HepG2 (cell line): ENCODE data around the gene DGCR8. TPM values are rescaled to one million over a fixed set of nuclear protein-coding genes. Genes with fewer than 3 reads are reported as not detected.
A peak's percentile ranks its signal among the peaks of the same experiment; 100 is the strongest.

Experiments
- DR1 ChIP-seq: sonication (generic); formaldehyde crosslinking; IDR thresholded peaks from 2 replicates; pipeline ENCODE4 v1.8.0; 2021; ENCODE audit warnings: mild to moderate bottlenecking, missing genetic modification reagents, inconsistent platforms
- FIP1L1 ChIP-seq: fragments of 200-400 bp; formaldehyde crosslinking; IDR thresholded peaks from 2 replicates; pipeline ENCODE4 v1.6.1; 2018; ENCODE audit warnings: low read depth, mild to moderate bottlenecking, low read length, moderate library complexity, borderline replicate concordance; ENCODE audit not compliant: insufficient read depth
- FOXP4 ChIP-seq: sonication (generic); formaldehyde crosslinking; IDR thresholded peaks from 2 replicates; pipeline ENCODE4 v1.4.0; 2020; ENCODE audit warnings: missing genetic modification reagents
- GATAD1 ChIP-seq: IDR thresholded peaks from 2 replicates; pipeline ENCODE4 v1.6.1; 2016; ENCODE audit warnings: missing genetic modification reagents, missing compliant biosample characterization
- HES4 ChIP-seq: sonication (generic); formaldehyde crosslinking; IDR thresholded peaks from 2 replicates; pipeline ENCODE4 v1.9.0; 2021; ENCODE audit warnings: mild to moderate bottlenecking, missing genetic modification reagents, borderline replicate concordance
- HNF4G ChIP-seq, 2 experiments: sonication (generic) in 1 of 2; formaldehyde crosslinking in 1 of 2; IDR thresholded peaks; 2 replicates each; pipeline versions ENCODE4 v1.4.0 to v1.6.1; 2011 to 2020; ENCODE audit warnings: borderline replicate concordance in 2 of 2, low read depth in 2 of 2, mild to moderate bottlenecking in 2 of 2, low read length in 1 of 2, missing genetic modification reagents in 1 of 2, moderate library complexity in 1 of 2
- PHF21A ChIP-seq: sonication (generic); formaldehyde crosslinking; IDR thresholded peaks from 2 replicates; pipeline ENCODE4 v1.5.0; 2020; ENCODE audit warnings: mild to moderate bottlenecking, missing genetic modification reagents
- REL ChIP-seq: sonication (generic); formaldehyde crosslinking; conservative IDR thresholded peaks from 2 replicates; pipeline ENCODE4 v1.8.0; 2022; ENCODE audit warnings: mild to moderate bottlenecking, missing genetic modification reagents, moderate library complexity
- TAF15 ChIP-seq: fragments of 200-400 bp; formaldehyde crosslinking; IDR thresholded peaks from one replicate; pipeline ENCODE4 v1.6.1; 2018; ENCODE audit warnings: mild to moderate bottlenecking, low read depth, low read length; ENCODE audit not compliant: poor library complexity, severe bottlenecking
- THAP11 ChIP-seq: IDR thresholded peaks from 2 replicates; pipeline ENCODE4 v1.6.1; 2016; ENCODE audit warnings: missing biosample characterization, missing genetic modification reagents
- ZBTB38 ChIP-seq: sonication (generic); formaldehyde crosslinking; IDR thresholded peaks from 2 replicates; pipeline ENCODE4 v1.5.1; 2020; ENCODE audit warnings: mild to moderate bottlenecking, missing genetic modification reagents
- ZFP1 ChIP-seq: IDR thresholded peaks from 2 replicates; pipeline ENCODE4 v1.6.1; 2016
- ZFP36 ChIP-seq: fragments of 150-350 bp; IDR thresholded peaks from 2 replicates; pipeline ENCODE4 v1.6.1; 2018; ENCODE audit warnings: borderline replicate concordance, low read length, low read depth; ENCODE audit not compliant: partially characterized antibody
- ZNF34 ChIP-seq: sonication (generic); formaldehyde crosslinking; IDR thresholded peaks from 2 replicates; pipeline ENCODE4 v1.4.0; 2020; ENCODE audit warnings: mild to moderate bottlenecking, missing genetic modification reagents, borderline replicate concordance
- ZNF572 ChIP-seq: sonication (generic); formaldehyde crosslinking; IDR thresholded peaks from 2 replicates; pipeline ENCODE4 v1.5.1; 2020; ENCODE audit warnings: mild to moderate bottlenecking, missing genetic modification reagents
- ZNF891 ChIP-seq: sonication (generic); formaldehyde crosslinking; IDR thresholded peaks from 2 replicates; pipeline ENCODE4 v1.5.0; 2020; ENCODE audit warnings: mild to moderate bottlenecking, missing genetic modification reagents
- ZSCAN21 ChIP-seq: sonication (generic); formaldehyde crosslinking; IDR thresholded peaks from 2 replicates; pipeline ENCODE4 v1.8.0; 2022; ENCODE audit warnings: mild to moderate bottlenecking, missing genetic modification reagents, moderate library complexity, borderline replicate concordance
- polyA plus RNA-seq, 8 experiments: library from polyadenylated mRNA; depleted of rRNA in 3 of 8; stranded (reverse) in 7 of 8; unstranded in 1 of 8; fragments of >200 nt; fragmentation: Illumina TruSeq in 4 of 8; extraction: Trizol in 4 of 8; gene quantifications; 2 replicates each; pipeline versions ENCODE4 v1.2.1 to v1.2.3, GENCODE V29; 2011 to 2016; ENCODE audit warnings: low read depth in 4 of 8, missing spikeins in 1 of 8, mixed read lengths in 1 of 8; ENCODE audit not compliant: insufficient read depth in 1 of 8
- total RNA-seq, 5 experiments: library from RNA; depleted of rRNA; stranded (reverse); fragments of >200 nt; fragmentation: Illumina TruSeq; extraction: Trizol; gene quantifications; 2 replicates each; pipeline ENCODE4 v1.2.3, GENCODE V29; 2016; ENCODE audit warnings: low read depth in 1 of 5
- TF ChIP-seq, protein P1 (sequence below): sonication (generic); formaldehyde crosslinking; conservative IDR thresholded peaks from 2 replicates; pipeline ENCODE4 v1.8.1; 2023; ENCODE audit warnings: missing genetic modification reagents
- TF ChIP-seq, protein P2 (sequence below): sonication (generic); formaldehyde crosslinking; IDR thresholded peaks from 2 replicates; pipeline ENCODE4 v1.5.1; 2020; ENCODE audit warnings: missing genetic modification reagents, mild to moderate bottlenecking, borderline replicate concordance
- TF ChIP-seq, protein P3 (sequence below): sonication (generic); formaldehyde crosslinking; IDR thresholded peaks from 2 replicates; pipeline ENCODE4 v1.9.0; 2021; ENCODE audit warnings: missing genetic modification reagents, mild to moderate bottlenecking, borderline replicate concordance

The DGCR8 gene
- total and polyA plus RNA-seq, 2 of the 13 experiments (the other 11 are each of a cell fraction or from before 2014, with no cell fraction given), result 10.2 to 23.2 TPM

DNA sequence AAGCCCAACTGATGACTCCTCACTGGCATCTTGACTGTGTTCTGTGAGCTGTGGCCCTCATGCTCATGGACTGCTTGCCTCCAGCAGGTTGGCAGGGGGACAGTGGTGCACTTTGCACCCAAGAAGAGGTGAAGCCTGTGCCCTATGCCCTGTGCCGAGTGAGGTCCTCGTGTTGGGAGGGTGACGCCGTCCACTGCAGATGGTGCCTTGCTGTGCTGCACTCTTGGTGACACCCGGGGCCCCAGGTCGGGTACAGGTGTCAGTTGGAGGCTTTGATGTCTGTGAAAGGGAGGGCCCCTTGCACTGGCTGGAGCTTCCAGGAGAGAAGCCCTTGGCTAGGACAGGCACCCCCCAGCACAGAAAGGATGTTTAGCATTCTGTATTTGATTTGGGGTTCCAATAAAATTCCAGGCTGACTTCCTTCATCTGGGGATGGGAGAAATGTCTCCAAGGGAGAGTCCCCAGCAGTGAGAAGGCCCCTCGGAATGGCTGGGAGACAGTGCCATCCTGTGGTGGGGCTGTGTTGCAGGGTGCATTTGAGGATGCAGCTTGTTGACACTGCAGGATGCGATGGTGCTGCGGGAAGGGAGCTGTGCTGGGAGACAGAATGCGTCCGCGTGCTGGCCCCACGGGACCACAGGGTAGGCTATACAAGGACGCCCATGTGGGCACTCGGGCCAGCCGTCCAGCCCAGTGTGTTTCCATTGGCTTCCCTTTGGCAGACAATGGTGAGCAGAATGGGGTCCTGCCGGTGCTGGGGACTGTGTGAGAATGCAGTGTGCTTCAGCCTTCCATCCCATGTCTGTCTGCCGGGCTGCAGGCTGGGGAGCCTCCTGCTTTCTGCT lies 49.1 kb downstream of the DGCR8 start (continued):
- TF ChIP-seq, protein P1, sequence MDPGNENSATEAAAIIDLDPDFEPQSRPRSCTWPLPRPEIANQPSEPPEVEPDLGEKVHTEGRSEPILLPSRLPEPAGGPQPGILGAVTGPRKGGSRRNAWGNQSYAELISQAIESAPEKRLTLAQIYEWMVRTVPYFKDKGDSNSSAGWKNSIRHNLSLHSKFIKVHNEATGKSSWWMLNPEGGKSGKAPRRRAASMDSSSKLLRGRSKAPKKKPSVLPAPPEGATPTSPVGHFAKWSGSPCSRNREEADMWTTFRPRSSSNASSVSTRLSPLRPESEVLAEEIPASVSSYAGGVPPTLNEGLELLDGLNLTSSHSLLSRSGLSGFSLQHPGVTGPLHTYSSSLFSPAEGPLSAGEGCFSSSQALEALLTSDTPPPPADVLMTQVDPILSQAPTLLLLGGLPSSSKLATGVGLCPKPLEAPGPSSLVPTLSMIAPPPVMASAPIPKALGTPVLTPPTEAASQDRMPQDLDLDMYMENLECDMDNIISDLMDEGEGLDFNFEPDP, result no peak
- TF ChIP-seq ZNF572 (CRISPR knock-in tag), result no peak
- TF ChIP-seq HES4, result no peak
- TF ChIP-seq HNF4G (IDR thresholded peaks at IDR 0.05; ENCODE audit: borderline replicate concordance, low read depth, low read length), result peak; percentile 12; the same call in 1 of the 2 replicates
- TF ChIP-seq HNF4G (CRISPR knock-in tag; IDR thresholded peaks at IDR 0.05; ENCODE audit: borderline replicate concordance, low read depth), result peak; percentile 22; the same call in 1 of the 2 replicates
- TF ChIP-seq ZNF34 (CRISPR knock-in tag), result no peak
- TF ChIP-seq FOXP4 (CRISPR knock-in tag), result 0 out of 2 replicates have a peak, but pooled peaks have one; percentile 27
- TF ChIP-seq, protein P2, sequence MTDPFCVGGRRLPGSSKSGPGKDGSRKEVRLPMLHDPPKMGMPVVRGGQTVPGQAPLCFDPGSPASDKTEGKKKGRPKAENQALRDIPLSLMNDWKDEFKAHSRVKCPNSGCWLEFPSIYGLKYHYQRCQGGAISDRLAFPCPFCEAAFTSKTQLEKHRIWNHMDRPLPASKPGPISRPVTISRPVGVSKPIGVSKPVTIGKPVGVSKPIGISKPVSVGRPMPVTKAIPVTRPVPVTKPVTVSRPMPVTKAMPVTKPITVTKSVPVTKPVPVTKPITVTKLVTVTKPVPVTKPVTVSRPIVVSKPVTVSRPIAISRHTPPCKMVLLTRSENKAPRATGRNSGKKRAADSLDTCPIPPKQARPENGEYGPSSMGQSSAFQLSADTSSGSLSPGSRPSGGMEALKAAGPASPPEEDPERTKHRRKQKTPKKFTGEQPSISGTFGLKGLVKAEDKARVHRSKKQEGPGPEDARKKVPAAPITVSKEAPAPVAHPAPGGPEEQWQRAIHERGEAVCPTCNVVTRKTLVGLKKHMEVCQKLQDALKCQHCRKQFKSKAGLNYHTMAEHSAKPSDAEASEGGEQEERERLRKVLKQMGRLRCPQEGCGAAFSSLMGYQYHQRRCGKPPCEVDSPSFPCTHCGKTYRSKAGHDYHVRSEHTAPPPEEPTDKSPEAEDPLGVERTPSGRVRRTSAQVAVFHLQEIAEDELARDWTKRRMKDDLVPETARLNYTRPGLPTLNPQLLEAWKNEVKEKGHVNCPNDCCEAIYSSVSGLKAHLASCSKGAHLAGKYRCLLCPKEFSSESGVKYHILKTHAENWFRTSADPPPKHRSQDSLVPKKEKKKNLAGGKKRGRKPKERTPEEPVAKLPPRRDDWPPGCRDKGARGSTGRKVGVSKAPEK, result no peak
- TF ChIP-seq ZFP36, result no peak
- no peak for TF ChIP-seq TAF15
- TF ChIP-seq ZFP1 (CRISPR knock-in tag), result no peak
- TF ChIP-seq DR1 (CRISPR knock-in tag), result no peak
- TF ChIP-seq REL (CRISPR knock-in tag), result no peak
- no peak for TF ChIP-seq ZBTB38
- TF ChIP-seq, protein P3, sequence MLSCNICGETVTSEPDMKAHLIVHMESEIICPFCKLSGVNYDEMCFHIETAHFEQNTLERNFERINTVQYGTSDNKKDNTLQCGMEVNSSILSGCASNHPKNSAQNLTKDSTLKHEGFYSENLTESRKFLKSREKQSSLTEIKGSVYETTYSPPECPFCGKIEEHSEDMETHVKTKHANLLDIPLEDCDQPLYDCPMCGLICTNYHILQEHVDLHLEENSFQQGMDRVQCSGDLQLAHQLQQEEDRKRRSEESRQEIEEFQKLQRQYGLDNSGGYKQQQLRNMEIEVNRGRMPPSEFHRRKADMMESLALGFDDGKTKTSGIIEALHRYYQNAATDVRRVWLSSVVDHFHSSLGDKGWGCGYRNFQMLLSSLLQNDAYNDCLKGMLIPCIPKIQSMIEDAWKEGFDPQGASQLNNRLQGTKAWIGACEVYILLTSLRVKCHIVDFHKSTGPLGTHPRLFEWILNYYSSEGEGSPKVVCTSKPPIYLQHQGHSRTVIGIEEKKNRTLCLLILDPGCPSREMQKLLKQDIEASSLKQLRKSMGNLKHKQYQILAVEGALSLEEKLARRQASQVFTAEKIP (CRISPR knock-in tag), result no peak
- peak; percentile 41; the same call in 1 of the 2 replicates for TF ChIP-seq PHF21A (CRISPR knock-in tag)
- no peak for TF ChIP-seq GATAD1 (CRISPR knock-in tag)
- TF ChIP-seq ZNF891, result peak; percentile 76; the same call in 1 of the 2 replicates
- no peak for TF ChIP-seq FIP1L1
- no peak for TF ChIP-seq ZSCAN21 (CRISPR knock-in tag)
- TF ChIP-seq THAP11 (CRISPR knock-in tag), result no peak
